Endothelial cell of umbilical vein (primary cell): ENCODE data around the gene CTXN2. TPM values are rescaled to one million over a fixed set of nuclear protein-coding genes. Genes with fewer than 3 reads are reported as not detected.
A peak's percentile ranks its signal among the peaks of the same experiment; 100 is the strongest.

Experiments
- BruUV-seq: library from RNA; stranded (reverse); fragments of 400-500 nt; replicated peaks from 2 replicates; lab custom pipeline; 2021; lab: Mats Ljungman, UMichigan
- CTCF ChIA-PET: fragments of 300-600, 350-600 bp; sonication (Branson Sonifier 250); formaldehyde crosslinking; loops from one replicate; lab custom pipeline; 2021; ENCODE audit warnings: antibody characterized with exemption, inconsistent platforms; lab: Charles Lee
- POLR2A ChIA-PET: fragments of 300-600, 350-600 bp; sonication (Branson Sonifier 250); formaldehyde crosslinking; loops from one replicate; lab custom pipeline; 2021; ENCODE audit warnings: antibody characterized with exemption, inconsistent platforms; lab: Charles Lee
- DNase-seq: peaks from one replicate; pipeline ENCODE4 v3.0.0-alpha.2; 2011; ENCODE audit warnings: low read depth, low spot score
- FAIRE-seq: peaks from 2 replicates; lab custom pipeline; 2011; peaks lifted over from hg19 to GRCh38; lab: Jason Lieb, UNC
- H2AFZ ChIP-seq: 2 replicates; pipeline ENCODE4 v1.6.0; 2012; ENCODE audit warnings: low read depth, low read length, control low read depth, inconsistent platforms
- H3K27ac ChIP-seq: 2 replicates; pipeline ENCODE4 v1.5.1; 2011; ENCODE audit warnings: low read depth, mild to moderate bottlenecking, control low read depth, low read length, moderate library complexity; ENCODE audit not compliant: insufficient read depth
- H3K27me3 ChIP-seq, 2 experiments: 2 replicates each; pipeline versions ENCODE4 v1.6.0 to v1.6.1; 2011; ENCODE audit warnings: low read length in 2 of 2, mixed read lengths in 1 of 2; ENCODE audit not compliant: control insufficient read depth in 2 of 2, insufficient read depth in 2 of 2
- H3K36me3 ChIP-seq, 2 experiments: 2 replicates in 1 of 2; 3 replicates in 1 of 2; pipeline ENCODE4 v1.5.1; 2011; ENCODE audit warnings: low read length in 2 of 2, mild to moderate bottlenecking in 1 of 2, moderate library complexity in 1 of 2; ENCODE audit not compliant: control insufficient read depth in 2 of 2, insufficient read depth in 2 of 2; ENCODE audit errors: extremely low read depth in 1 of 2
- H3K4me1 ChIP-seq: 3 replicates; pipeline ENCODE4 v1.5.1; 2011; ENCODE audit warnings: mild to moderate bottlenecking, low read length; ENCODE audit not compliant: control insufficient read depth, insufficient read depth; ENCODE audit errors: extremely low read depth
- H3K4me2 ChIP-seq: 2 replicates; pipeline ENCODE4 v1.6.1; 2011; ENCODE audit warnings: low read length, control low read depth, mixed read lengths; ENCODE audit not compliant: insufficient read depth
- H3K4me3 ChIP-seq, 3 experiments: fragments of 200-600 bp in 1 of 3; sonication (generic), shearing (Covaris generic) in 1 of 3; replicated peaks in 1 of 3; 2 replicates each; pipeline ENCODE4 v1.5.1; 2011 to 2016; ENCODE audit warnings: control low read depth in 3 of 3, low read length in 3 of 3, mild to moderate bottlenecking in 2 of 3, inconsistent platforms in 1 of 3, low read depth in 1 of 3, moderate library complexity in 1 of 3; ENCODE audit not compliant: insufficient read depth in 1 of 3
- H3K79me2 ChIP-seq: 2 replicates; pipeline ENCODE4 v1.6.0; 2012; ENCODE audit warnings: low read length, inconsistent platforms; ENCODE audit not compliant: control insufficient read depth, insufficient read depth
- H3K9ac ChIP-seq: replicated peaks from 2 replicates; pipeline ENCODE3; 2011; ENCODE audit warnings: low read length, control low read depth; ENCODE audit not compliant: insufficient read depth; ENCODE audit errors: extremely low read depth
- H3K9me1 ChIP-seq: replicated peaks from 3 replicates; pipeline ENCODE4 v1.6.0; 2011; ENCODE audit warnings: mild to moderate bottlenecking, low read length; ENCODE audit not compliant: control insufficient read depth, insufficient read depth; ENCODE audit errors: extremely low read depth
- H3K9me3 ChIP-seq: replicated peaks from 2 replicates; pipeline ENCODE4 v1.5.1; 2012; ENCODE audit warnings: low read length, inconsistent platforms; ENCODE audit not compliant: control insufficient read depth, insufficient read depth
- H4K20me1 ChIP-seq: replicated peaks from 2 replicates; pipeline ENCODE3; 2011; ENCODE audit warnings: mild to moderate bottlenecking, low read length; ENCODE audit not compliant: control insufficient read depth, insufficient read depth; ENCODE audit errors: extremely low read depth
- FOS ChIP-seq: IDR thresholded peaks from 2 replicates; pipeline ENCODE4 v1.6.1; 2011; ENCODE audit warnings: mild to moderate bottlenecking, low read length, moderate library complexity, borderline replicate concordance; ENCODE audit not compliant: insufficient read depth
- GATA2 ChIP-seq: IDR thresholded peaks from 2 replicates; pipeline ENCODE4 v1.7.0; 2011; ENCODE audit warnings: low read depth, mild to moderate bottlenecking, moderate library complexity, mixed read lengths, low read length; ENCODE audit not compliant: insufficient read length, insufficient read depth
- MAX ChIP-seq: IDR thresholded peaks from 2 replicates; pipeline ENCODE4 v1.6.1; 2011; ENCODE audit not compliant: insufficient read depth, insufficient read length
- POLR2A ChIP-seq: IDR thresholded peaks from 2 replicates; pipeline ENCODE4 v1.6.1; 2012; ENCODE audit warnings: low read depth, mild to moderate bottlenecking, control low read depth, low read length
- dilution Hi-C: fragments of 300-500 bp; cut with MboI; formaldehyde crosslinking; loops from one replicate; pipeline ENCODE4 v1.15.0; 2019; ENCODE audit warnings: low sequenced_read_pairs; ENCODE audit not compliant: extremely low pct_ligation_motif_present
- intact Hi-C: fragments of 100-400 bp; cut with micrococcal nuclease; formaldehyde crosslinking; loops from one replicate; pipeline ENCODE4 v1.10.0; 2022
- polyA plus RNA-seq, 4 experiments: library from polyadenylated mRNA; depleted of rRNA in 3 of 4; stranded (reverse) in 3 of 4; unstranded in 1 of 4; fragments of >200 nt; gene quantifications; 2 replicates each; pipeline versions ENCODE4 v1.2.1 to v1.2.3, GENCODE V29; 2011 to 2012; ENCODE audit warnings: missing spikeins in 1 of 4
- total RNA-seq: library from RNA; stranded (reverse); gene quantifications from 2 replicates; pipeline ENCODE4 v1.2.3, GENCODE V29; 2021

CTXN2 gene
- total and polyA plus RNA-seq, 2 donors (not counting 3 experiments of a cell fraction or from before 2014, with no cell fraction given) = 0.01 TPM; not detected in 1

- no peak for FAIRE-seq
- DNase-seq = no peak
- peaks cover 5 to 11% of the 10 kb centered on the region in 2 experiments for H3K27me3 ChIP-seq
- no peaks in the 10 kb centered on the region for H3K9me1 ChIP-seq
- no peak overlapping the region for H3K4me3 ChIP-seq
- H3K27ac ChIP-seq = no peak overlapping the region
- dilution Hi-C loops = no loop called here
- no peaks in the 10 kb centered on the region for H3K9me3 ChIP-seq
- ChIA-PET CTCF (no interaction called here), POLR2A (no interaction called here)
- H3K9ac ChIP-seq = no peak overlapping the region
- no peak overlapping the region for H2AFZ ChIP-seq
- no peak overlapping the region for H3K4me2 ChIP-seq
- BruUV-seq = no TSS peak
- intact Hi-C loops = no loop called here
- no peaks in the 10 kb centered on the region for H4K20me1 ChIP-seq
- no peaks in the 10 kb centered on the region for H3K79me2 ChIP-seq
- no peaks in the 10 kb centered on the region for H3K4me1 ChIP-seq
- no peak for TF ChIP-seq MAX
- no peak for TF ChIP-seq GATA2
- H3K36me3 ChIP-seq = no peaks in the 10 kb centered on the region
Measured at GRCh38 chr15:48186271-48186670, 5.2 kb upstream of the CTXN2 start.

GRCh38 chr15:48190932-48191573 lies 412 bp upstream of the CTXN2 start:
- CTCF ChIA-PET = no interaction called here
- H3K9me3 ChIP-seq = no peaks in the 10 kb centered on the region
- peaks cover 10 to 44% of the 10 kb centered on the region in 2 experiments for H3K27me3 ChIP-seq
- FAIRE-seq (peak; percentile 86), DNase-seq (peak; percentile 65)
- no peaks in the 10 kb centered on the region for H3K36me3 ChIP-seq
- H3K4me3 ChIP-seq = no peak overlapping the region
- intact Hi-C loops = no loop called here
- no peaks in the 10 kb centered on the region for H3K4me1 ChIP-seq
- TF ChIP-seq GATA2 = no peak
- TF ChIP-seq FOS = no peak
- no peak for TF ChIP-seq POLR2A
- dilution Hi-C loops = no loop called here
- no peaks in the 10 kb centered on the region for H3K9me1 ChIP-seq
- H3K4me2 ChIP-seq = no peak overlapping the region
- no peaks in the 10 kb centered on the region for H4K20me1 ChIP-seq
- POLR2A ChIA-PET = no interaction called here
- no peak overlapping the region for H3K27ac ChIP-seq
- no peak overlapping the region for H3K9ac ChIP-seq
- BruUV-seq = no TSS peak
- no peak overlapping the region for H2AFZ ChIP-seq
- H3K79me2 ChIP-seq = no peaks in the 10 kb centered on the region
